A204.1 (cell line): ENCODE measurements around the gene RFX2.

Source experiments
- FAIRE-seq: peaks from 2 replicates; lab custom pipeline; 2012; peaks lifted over from hg19 to GRCh38; lab: Jason Lieb, UNC

Gene RFX2

DNA sequence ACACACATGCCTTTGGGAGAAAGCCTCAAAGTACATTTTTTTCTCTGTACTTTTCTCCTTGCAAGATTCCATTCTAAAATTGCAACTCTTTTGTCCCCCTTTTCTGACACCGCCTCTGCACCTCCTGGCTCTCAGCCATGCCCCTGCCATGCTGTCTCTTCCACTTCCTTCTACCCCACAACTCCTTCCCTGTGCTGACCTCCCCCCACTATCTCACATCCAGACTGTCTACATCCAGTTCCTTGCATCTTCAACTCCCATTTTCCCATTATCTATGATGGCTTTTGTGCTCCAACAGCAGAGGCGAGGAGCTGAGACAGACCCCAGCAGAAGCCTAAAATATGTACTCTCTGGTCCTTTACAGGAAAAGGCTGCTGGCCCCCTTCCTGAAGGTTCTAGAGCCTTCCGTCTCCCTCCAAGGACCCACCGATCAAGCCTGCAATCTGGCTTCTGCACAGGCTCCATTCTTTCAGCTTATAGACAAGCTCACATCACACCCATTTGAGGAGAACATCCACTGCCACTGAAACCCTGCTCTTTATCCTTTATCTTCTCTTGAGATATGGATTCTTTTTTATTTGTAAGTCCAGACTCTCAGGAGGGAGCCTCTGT, 50.2 kb downstream of the RFX2 start:
- FAIRE-seq = no peak

DNA sequence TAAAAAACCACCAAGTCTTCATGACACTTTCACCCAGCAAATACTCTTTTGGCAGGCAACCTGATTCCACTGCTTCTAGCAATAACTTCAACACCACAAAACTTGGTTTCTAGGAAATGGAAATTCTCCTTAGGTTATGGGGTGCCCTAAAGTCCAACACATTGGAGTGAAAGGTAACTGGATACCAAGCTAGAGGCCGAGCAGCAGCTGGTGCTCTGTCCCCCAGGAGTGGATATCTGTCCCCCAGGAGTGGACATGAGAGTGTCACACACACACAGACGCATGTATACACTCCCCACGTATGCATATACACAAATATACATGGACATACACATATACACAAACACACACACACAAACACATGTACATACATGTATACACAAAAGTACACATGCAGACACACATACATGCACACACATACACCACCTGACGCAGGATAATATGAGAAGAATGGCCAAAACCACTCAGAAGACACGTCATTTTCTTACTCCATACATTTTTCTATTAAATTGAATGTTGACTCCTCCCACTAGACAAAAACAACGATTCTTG, 50.8 kb downstream of the RFX2 start:
- no peak for FAIRE-seq

DNA sequence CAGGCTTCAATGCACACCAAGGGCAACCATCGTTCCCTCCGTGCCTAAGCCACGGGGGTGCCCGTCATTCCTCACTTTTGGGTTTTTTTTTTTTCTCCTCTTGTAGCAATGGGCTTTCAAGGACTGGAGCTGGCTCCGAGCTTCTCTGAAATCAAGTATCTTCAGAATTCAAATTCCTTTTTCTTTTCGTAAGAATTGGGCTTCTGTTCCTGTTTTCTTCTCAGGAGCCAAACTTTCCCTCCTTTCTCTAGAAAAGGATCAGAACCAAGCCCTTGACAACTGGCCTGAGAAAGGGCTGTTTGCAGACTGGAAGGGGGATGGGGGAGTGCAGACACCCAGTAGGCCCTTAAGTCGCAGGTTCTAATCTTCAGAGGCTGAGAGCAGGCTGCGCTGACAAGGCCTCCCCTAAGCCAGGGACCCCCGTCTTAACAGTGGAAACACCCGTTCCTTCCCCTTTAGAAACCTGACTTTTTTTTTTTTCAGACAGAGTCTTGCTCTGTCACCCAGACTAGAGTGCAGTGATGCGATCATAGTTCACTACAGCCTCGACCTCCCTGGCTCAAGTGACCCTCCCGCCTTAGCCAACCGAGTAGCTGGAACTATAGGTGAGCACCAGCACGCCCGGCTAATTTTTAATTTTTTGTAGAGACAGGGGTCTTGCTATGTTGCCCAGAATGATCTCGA, 51.6 kb downstream of the RFX2 start:
- no peak for FAIRE-seq

DNA sequence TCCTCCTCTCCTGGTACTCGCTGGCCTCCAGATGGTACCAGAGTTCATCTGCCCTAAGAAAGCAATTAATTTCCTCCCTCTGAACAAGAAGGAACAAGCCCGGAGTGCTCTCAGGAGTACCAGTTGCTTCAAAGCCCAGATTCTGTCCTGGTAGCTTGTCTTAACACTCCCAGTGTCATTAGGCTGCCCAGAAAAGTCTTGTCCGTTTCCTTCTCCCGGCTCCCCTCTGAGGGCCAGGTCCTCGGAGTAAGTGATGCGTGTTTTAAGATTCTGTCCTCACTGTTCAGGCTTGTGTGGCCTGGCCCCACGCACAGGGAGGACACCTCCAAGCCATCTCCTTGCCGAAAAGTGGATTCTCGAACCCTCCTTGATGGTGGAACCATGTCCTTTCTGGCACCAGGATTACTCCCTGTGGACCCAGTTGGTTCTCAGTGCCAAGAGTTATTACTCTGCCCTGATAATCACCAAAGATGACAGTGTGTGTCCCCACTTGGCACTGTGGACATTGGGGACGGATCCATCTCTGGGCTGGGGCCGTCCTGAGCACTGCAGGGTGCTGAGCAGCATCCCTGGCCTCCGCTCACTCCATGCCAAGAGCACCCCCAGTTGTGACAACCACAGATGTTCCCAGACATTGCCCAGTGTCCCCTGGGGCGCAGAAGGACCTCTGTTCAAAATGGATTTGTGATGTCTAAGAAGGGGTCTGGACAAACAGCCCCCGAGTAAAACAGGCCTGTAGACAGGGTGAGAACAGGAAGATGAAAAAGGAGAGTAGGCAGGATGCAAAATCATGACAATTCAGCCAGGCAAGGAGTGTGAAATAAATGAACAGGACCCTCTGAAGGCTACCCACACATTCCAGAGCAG, 52.4 kb downstream of the RFX2 start:
- no peak for FAIRE-seq

DNA sequence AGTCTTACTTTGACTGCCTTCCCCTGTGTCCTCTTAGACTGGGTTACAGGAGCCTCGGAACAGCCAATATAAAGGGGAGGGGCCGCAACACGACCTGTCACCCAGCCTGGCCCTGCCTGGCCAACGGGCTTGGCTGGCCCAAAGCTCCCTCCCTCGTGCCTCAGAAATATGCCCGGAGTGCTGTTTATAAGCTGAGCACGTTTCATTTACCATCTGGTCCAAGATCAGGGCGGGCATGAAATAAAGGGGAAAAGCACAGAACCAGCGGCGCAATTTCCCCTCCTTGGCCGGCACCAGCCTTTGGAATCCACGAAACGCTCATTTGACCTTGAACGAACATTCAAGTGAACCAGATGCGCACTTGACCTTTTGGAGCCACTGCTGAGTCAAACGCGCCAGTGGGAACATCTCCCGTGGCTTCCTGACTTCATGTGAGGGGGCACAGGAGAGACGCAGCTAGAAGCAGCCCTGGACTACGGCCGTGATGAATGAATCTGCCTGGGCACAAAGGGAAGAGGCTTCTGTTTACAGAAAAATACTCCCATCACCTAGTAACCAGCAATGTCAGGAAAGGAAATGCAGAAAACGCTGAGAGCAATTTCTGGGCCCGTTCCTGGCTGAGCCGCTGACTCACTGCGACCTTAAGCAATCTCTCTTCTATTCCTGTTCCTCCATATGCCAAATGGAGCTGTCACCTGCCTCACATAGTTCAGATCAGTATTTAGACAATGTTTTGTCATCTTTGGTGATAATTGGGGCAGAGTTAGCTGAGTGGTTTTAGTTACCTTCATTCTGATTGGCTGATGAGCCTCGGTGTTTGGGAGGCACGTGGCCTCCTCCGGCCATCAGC, 53.3 kb downstream of the RFX2 start:
- FAIRE-seq = no peak

DNA sequence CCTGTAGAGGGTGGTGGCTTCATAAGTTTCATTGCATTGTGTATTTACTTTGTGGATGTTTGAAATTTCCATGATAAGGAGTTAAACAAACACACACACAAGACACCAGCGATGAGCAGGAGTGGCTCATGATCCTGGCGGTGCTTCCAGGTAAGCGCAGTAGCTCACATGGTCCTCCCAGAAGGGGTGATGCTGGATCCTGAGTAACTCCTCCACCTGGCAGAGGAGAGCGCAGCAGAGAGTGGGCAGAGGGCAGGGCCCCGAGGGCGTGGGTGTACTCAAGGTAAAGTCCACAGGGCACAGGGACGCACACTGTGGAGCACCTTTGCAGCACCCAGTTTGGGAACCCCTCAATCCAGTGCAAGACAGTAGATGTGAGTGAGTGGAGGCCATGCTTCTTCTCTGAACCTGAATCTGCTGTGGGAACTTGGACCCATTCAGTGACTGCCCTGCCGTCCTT, 54.0 kb downstream of the RFX2 start:
- no peak for FAIRE-seq

DNA sequence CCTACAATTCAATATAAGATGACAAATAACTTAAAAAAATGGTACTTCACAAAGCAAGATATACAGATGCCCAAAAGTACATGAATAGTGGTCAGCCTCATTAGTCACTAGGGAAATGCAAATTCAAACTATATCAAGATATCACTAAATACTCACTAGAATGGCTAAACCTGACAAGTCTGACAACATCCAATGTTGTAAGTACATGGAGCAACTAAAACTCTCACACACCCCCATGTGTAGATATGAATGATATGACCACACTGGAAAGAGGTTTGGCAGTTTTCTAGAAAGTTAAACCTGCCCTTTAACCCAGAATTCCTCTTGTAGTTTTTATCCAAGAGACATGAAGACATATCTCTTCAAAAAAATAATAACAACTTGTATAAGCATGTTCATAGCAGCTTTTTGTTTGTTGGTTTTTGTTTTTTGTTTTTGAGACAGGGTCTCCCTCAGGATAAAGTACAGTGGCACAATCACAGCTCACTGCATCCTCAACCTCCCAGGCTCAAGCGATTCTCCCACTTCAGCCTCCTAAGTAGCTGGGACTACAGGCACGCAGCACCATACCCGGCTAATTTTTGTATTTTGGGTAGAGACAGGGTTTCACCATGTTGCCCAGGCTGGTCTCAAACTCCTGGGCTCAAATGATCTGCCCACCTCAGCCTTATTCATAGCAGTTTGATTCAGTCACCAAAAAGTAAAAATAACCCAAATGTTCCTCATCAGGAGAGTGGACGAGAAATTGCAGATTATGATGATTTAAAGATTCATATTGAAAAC, 55.1 kb downstream of the RFX2 start:
- FAIRE-seq = no peak

DNA sequence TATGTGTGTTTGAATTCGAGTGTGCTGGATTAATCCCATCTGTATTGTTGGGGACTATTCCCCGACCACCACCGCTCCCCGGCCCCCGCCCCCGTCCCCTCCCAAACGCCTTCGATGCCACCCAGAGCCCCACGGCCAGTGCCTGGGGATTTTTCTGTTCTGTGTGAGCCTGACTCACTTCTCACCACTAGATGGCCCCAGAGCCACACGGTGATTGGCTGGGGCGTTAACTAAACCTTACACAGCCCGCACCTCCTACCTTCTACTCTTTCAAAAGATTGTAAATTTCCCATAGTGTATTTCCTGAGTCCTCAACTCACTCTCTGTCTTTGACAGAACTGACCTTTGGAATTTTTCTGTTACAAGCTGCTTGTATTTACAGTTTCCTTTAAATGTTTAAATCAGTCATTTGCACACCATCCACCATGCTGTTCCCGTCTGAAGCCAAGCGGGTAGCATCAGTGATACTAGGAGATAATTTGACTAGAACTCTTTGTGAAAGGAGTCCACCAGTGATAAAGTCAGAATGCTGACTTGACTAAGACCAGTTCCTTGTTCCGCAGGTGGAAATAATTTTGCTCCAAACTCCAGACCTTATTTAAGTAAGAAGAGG, 61.4 kb downstream of the RFX2 start:
- no peak for FAIRE-seq

DNA sequence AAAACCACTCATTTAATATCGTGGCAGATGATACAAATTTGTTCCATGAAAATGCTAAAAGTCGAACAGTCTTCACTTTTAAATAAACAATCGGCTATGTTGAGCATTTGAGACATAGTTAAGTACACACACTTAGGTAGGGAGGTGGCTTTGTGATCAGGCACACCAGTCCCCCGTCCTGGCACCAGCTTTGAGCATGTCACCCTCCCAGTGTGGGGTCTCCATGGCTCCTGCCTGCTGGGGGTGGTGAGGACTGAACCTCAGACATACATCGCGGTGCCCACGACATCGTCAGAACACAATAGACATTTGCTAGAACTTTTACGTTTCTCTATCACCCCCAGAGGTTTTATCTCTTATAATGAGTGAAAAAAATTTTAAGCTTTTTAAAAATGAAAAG, 62.0 kb downstream of the RFX2 start:
- FAIRE-seq = no peak

DNA sequence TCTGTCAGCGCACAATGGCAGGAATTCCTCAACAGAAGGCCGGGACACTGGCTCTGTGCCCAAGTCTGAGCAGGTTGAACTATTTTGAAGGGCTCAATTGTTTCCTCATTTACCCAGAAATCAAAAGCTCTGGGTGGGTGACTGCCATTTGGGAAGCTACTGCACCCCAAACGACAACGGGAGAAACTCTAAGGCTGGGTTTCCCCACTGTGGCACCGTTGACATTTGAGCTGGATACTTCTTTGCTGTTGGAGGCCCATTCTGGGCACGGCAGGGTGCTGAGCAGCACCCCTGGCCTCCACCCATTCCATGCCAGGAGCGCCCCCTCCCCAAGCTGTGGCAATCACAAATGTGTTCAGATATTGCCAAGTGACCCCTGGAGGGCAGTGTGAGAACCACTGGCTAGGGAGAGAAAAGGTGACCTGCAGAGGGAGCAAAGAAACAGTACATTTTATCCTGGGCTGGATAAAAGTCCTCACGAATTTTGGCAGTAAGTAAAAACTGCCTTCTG, 62.5 kb downstream of the RFX2 start:
- no peak for FAIRE-seq

DNA sequence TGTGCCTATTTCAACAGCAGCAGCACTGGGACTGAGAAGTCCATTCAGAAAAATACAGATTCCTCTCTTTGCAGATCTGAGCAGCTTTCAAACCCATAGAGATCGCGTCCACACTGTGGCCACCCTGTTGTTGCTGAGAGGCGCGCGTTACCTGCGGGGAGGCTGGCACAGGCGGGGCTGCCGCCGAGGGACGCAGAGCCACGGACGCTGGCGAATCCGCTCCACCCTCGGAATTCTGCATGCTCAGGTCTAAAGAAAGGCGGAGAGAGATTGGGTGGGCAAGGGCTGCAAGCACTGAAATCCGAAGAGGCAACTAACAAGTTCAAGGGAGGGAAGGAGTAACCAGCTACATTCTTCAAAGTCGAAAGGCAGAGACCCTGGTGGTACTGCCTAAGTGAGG, 63.0 kb downstream of the RFX2 start:
- FAIRE-seq = no peak

DNA sequence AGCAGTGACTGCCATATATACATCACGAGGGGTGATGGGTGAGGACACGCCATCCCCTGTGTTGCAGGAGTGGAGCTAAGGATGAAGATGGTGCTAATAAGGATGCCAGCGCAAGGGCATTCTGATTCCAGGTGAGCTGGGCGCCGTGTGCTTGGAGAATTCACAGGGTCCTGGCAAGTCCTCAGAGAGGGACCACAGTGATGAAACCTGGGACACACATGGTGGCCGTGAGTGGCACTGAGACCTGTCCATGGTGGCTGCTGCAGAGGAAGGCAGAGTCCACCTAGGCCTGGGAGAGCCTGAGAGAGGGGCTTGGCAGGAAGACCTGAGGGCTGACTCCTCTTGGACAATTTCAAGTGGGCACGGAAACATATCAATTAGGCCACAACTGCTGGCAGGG, 65.2 kb downstream of the RFX2 start:
- no peak for FAIRE-seq

DNA sequence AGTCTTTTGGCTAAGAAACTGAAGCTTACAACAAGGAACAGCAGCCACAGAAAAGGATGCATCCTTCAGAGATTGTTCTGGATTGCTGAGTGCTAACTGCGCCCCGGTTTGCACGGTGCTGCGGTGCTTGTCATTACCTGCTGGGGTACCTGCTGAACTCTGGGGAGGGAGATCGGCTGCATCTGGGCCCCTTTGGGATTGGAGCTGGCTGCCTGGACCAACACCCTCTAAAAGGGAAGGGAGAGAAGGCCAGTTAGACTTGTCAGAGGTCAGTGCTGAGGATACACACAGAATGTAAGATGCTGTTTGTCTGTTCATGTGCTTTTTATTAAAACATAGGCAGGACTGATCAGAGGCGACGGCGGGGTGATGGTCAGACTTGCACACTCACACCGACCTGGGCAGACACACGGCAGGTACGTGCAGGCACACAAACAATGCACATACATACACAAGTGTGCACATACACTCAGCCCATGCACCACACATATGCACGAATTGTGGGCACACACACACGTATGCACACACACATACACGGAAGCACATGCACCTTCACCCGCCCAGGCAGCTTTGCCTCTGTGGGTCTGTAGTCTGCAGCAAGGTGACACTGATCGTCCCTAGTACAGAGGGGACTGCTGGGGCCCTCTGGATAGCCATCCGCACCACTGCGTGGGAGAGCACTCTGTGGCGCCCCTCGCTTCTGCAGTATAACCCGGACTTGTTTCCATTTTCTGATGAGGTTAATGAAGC, 66.1 kb downstream of the RFX2 start:
- no peak for FAIRE-seq

DNA sequence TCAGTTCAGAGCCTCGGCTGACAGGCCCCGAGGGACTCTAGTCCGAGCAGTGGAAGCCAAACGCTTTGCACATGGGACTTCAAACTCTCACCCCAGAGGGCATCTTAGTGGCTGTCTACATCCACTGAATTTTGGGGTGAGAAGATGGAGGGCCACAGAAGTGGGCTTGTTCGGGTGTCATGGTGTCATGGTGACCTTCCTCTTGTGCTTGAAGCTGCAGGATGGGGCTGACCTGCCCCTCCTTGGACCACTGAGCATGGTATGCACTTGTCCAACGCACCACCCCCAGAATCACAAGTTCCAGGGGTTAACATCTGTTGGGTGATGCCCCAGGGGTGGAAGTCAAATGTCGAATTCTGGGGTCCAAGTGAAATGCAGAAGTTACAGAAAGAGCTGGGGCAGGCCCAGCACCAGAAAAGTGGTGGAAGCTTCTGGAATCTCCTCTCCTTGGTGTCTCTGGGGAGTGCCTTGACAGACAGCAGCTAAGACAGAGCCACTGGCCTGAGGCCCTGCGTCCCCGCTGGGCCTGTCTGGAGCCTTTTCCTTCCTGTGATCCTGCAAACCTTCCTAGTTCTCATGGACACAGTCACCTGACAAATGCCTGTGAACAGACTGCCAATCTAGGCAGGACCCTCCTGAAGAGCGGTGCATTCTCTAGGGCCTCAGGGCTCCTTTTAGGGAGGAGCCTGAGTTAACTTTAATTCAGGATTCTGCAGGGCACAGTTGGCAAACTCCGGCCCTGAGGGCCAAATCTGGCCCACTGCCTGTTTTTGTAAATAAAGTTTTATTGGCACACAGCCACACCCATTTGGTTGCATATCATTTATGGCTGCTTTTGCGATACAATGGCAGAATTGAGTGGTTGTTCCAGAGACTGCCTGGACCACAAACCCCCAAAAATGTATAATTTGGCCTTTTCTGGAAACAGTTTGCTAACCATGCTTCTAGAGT, 67.2 kb downstream of the RFX2 start:
- FAIRE-seq = no peak

DNA sequence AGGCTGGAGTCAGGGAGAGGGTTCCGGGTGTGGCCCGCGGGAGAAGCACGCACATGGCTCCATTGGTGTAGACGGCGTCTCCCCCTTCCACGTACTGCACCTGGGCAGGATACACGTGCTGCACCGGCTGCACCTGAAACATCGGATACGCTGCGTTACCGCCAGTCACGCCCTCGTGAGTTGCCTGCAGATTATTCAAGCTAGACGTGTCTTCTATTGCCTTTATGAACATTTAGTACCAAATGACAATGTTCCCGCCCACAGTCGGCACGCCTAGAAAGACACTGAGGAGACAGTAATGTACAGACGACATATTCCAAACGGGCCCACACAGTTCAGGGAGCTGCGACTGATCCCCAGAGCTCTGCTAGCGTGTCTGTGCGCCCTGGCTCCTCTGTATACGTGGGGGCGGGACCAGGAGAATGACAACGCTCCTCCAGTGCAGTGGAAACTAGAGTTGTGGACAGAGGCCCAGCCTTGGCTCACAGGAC, 68.3 kb downstream of the RFX2 start:
- FAIRE-seq = no peak

DNA sequence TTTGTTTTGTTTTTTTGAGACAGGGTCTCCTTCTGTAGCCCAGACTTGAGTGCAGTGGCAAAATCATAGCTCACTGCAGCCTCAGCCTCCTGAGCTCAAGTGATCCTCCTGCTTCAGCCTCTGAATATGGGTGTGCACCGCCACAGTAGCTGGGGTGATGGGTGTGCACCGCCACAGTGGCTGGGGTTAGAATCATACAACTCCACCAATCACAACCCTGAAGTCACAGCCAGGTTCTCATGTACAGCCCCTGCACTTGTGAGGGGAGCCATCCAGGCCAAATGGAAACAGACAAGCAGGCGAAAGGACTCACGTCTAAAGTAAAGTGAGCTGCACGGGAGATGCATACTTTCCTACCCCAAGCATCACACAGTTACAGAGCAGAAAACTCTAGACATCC, 69.2 kb downstream of the RFX2 start:
- FAIRE-seq = no peak

DNA sequence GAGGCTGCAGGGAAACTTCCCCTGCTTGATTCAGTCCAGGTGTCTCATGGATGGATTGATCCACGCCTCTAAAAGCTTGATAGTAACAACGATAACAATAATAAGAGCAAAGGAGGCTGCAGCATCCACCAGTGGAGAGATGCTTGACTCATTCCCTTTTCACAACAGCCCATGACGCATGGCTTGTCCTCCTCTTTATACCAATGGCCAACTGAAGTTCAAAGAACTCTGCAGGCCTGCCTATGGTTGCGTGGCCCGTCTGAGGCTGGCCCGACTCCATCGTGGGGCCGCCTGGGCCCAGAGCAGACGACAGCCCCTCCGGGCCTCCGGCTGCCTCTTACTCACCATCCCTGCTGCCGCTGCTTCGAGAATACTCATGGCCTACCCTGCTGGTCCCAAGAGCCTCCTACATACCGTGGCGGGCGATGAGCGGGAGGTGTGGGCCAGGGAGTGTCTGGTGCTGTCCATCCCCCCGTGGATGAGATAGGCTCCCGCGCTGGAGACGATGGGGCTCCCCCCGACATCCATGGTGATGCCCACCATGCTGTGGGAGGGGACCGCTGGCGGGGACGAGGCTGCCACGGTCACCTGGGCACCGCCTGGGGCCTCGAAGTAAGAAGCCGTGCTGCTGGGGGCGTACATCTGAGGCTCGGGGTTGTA, 70.6 kb downstream of the RFX2 start:
- FAIRE-seq = no peak
